ENCODE results near the gene FRMPD1.

FRMPD1 gene

GRCh38 chr9:37643214-37643613, 7.5 kb upstream of the FRMPD1 start:
- DNase-seq (ENCODE audit: insufficient read length, low spot score) (no peak), FAIRE-seq (no peak)
- TF ChIP-seq SPI1 (IDR thresholded peaks at IDR 0.05; ENCODE audit: low read depth, low read length): no peak
- no peak for TF ChIP-seq TAF1 (IDR thresholded peaks at IDR 0.05; ENCODE audit: low read depth, low read length)
- no peak for TF ChIP-seq POLR2AphosphoS5 (IDR thresholded peaks at IDR 0.05; ENCODE audit: low read depth, low read length)
- no peak for TF ChIP-seq POLR2A (IDR thresholded peaks at IDR 0.05; ENCODE audit: low read depth, low read length)
- no peak for TF ChIP-seq PAX5 (IDR thresholded peaks at IDR 0.05; ENCODE audit: insufficient read depth, low read length, severe bottlenecking)
- TF ChIP-seq POU2F2 (IDR thresholded peaks at IDR 0.05; ENCODE audit: low read depth, low read length): no peak

- no peak for TF ChIP-seq POLR2AphosphoS5 (IDR thresholded peaks at IDR 0.05; ENCODE audit: low read depth, low read length)
- DNase-seq (ENCODE audit: insufficient read length, low spot score): no peak
- no peak for FAIRE-seq
Measured at GRCh38 chr9:37645903-37646506, 4.7 kb upstream of the FRMPD1 start.

DNA sequence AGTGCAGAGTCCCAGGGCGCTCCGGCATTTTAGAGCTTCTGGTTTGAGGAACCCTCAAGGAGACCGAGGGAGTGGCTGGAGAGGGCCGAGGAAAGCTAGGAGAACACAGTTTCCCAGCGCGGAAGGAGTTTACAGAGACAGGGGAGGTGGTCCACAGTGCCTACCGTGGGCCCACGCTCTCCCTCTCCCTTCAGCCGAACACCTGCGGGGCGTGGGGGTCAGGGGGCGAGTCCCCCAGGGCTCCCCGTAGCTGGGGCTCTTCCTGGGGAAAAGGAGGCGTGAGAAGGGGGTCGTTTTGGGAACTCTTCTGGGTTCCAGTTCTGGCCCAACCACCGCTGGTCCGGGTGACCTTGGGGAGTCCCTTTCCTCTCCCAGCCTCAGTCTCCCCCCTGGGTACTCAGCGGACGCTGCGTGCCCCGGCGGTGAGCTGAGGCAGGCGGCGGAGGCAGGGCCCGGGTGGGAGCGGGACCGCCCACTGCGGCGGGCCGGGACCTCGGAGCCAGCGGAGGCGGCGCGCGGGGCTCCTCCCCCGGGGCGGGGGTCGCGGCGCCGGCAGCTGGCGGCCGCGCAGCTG, 368 bp upstream of the FRMPD1 start:
- no peak for TF ChIP-seq SPI1 (IDR thresholded peaks at IDR 0.05; ENCODE audit: low read depth, low read length)
- TF ChIP-seq POU2F2 (IDR thresholded peaks at IDR 0.05; ENCODE audit: low read depth, low read length): no peak
- TF ChIP-seq TAF1 (IDR thresholded peaks at IDR 0.05; ENCODE audit: low read depth, low read length): no peak
- TF ChIP-seq POLR2A (IDR thresholded peaks at IDR 0.05; ENCODE audit: low read depth, low read length): no peak
- no peak for TF ChIP-seq POLR2AphosphoS5 (IDR thresholded peaks at IDR 0.05; ENCODE audit: low read depth, low read length)
- TF ChIP-seq PAX5 (IDR thresholded peaks at IDR 0.05; ENCODE audit: insufficient read depth, low read length, severe bottlenecking): no peak
- DNase-seq (ENCODE audit: insufficient read length, low spot score) (no peak), FAIRE-seq (no peak)

GRCh38 chr9:37652261-37652660, 1.5 kb downstream of the FRMPD1 start:
- DNase-seq (ENCODE audit: insufficient read length, low spot score) (no peak), FAIRE-seq (no peak)
- TF ChIP-seq POLR2AphosphoS5 (IDR thresholded peaks at IDR 0.05; ENCODE audit: low read depth, low read length): no peak

- TF ChIP-seq POLR2AphosphoS5 (IDR thresholded peaks at IDR 0.05; ENCODE audit: low read depth, low read length): no peak
- no peak for TF ChIP-seq POLR2A (IDR thresholded peaks at IDR 0.05; ENCODE audit: low read depth, low read length)
- TF ChIP-seq PAX5 (IDR thresholded peaks at IDR 0.05; ENCODE audit: insufficient read depth, low read length, severe bottlenecking): no peak
- TF ChIP-seq TAF1 (IDR thresholded peaks at IDR 0.05; ENCODE audit: low read depth, low read length): no peak
- no peak for TF ChIP-seq SPI1 (IDR thresholded peaks at IDR 0.05; ENCODE audit: low read depth, low read length)
- no peak for TF ChIP-seq POU2F2 (IDR thresholded peaks at IDR 0.05; ENCODE audit: low read depth, low read length)
- DNase-seq (ENCODE audit: insufficient read length, low spot score) (no peak), FAIRE-seq (no peak)
Measured at GRCh38 chr9:37653385-37653784, 2.6 kb downstream of the FRMPD1 start.

DNA sequence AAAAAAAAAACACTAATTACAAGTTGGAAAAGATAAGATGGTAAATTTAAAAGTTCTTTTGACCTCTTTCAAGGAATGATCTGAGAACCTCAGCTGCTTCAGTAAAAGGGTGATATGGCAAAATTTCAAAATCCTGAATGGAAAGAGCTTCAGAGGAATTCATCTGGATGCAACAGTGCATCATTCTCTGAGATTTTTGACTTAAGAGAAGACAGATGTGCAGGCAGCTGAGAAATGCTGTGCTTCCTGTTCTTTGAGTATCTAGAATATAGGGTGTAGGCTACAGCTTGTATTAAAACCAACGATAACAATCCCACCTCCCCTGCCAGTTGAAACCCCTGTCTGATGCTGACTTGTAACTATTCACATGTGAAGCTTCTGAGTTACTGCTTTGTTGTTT, 6.2 kb downstream of the FRMPD1 start:
- no peak for DNase-seq (ENCODE audit: insufficient read length, low spot score)
- no peak for TF ChIP-seq POLR2AphosphoS5 (IDR thresholded peaks at IDR 0.05; ENCODE audit: low read depth, low read length)
- TF ChIP-seq POU2F2 (IDR thresholded peaks at IDR 0.05; ENCODE audit: low read depth, low read length): no peak
- TF ChIP-seq SPI1 (IDR thresholded peaks at IDR 0.05; ENCODE audit: low read depth, low read length): no peak
- TF ChIP-seq TAF1 (IDR thresholded peaks at IDR 0.05; ENCODE audit: low read depth, low read length): no peak
- TF ChIP-seq PAX5 (IDR thresholded peaks at IDR 0.05; ENCODE audit: insufficient read depth, low read length, severe bottlenecking): no peak
- no peak for TF ChIP-seq POLR2A (IDR thresholded peaks at IDR 0.05; ENCODE audit: low read depth, low read length)
- no peak for FAIRE-seq

- FAIRE-seq (no peak), DNase-seq (ENCODE audit: insufficient read length, low spot score) (no peak)
- TF ChIP-seq PAX5 (IDR thresholded peaks at IDR 0.05; ENCODE audit: insufficient read depth, low read length, severe bottlenecking) (no peak), SPI1 (IDR thresholded peaks at IDR 0.05; ENCODE audit: low read depth, low read length) (no peak), POLR2AphosphoS5 (IDR thresholded peaks at IDR 0.05; ENCODE audit: low read depth, low read length) (no peak), TAF1 (IDR thresholded peaks at IDR 0.05; ENCODE audit: low read depth, low read length) (no peak), POLR2A (IDR thresholded peaks at IDR 0.05; ENCODE audit: low read depth, low read length) (no peak), POU2F2 (IDR thresholded peaks at IDR 0.05; ENCODE audit: low read depth, low read length) (no peak)
Measured at GRCh38 chr9:37660691-37661090, 9.9 kb downstream of the FRMPD1 start.

GRCh38 chr9:37663926-37664325, 13.2 kb downstream of the FRMPD1 start:
- TF ChIP-seq POLR2A (IDR thresholded peaks at IDR 0.05; ENCODE audit: low read depth, low read length): no peak
- no peak for TF ChIP-seq PAX5 (IDR thresholded peaks at IDR 0.05; ENCODE audit: insufficient read depth, low read length, severe bottlenecking)
- TF ChIP-seq POLR2AphosphoS5 (IDR thresholded peaks at IDR 0.05; ENCODE audit: low read depth, low read length): no peak
- TF ChIP-seq TAF1 (IDR thresholded peaks at IDR 0.05; ENCODE audit: low read depth, low read length): no peak
- no peak for TF ChIP-seq SPI1 (IDR thresholded peaks at IDR 0.05; ENCODE audit: low read depth, low read length)
- TF ChIP-seq POU2F2 (IDR thresholded peaks at IDR 0.05; ENCODE audit: low read depth, low read length): no peak
- FAIRE-seq (no peak), DNase-seq (ENCODE audit: insufficient read length, low spot score) (no peak)

DNA sequence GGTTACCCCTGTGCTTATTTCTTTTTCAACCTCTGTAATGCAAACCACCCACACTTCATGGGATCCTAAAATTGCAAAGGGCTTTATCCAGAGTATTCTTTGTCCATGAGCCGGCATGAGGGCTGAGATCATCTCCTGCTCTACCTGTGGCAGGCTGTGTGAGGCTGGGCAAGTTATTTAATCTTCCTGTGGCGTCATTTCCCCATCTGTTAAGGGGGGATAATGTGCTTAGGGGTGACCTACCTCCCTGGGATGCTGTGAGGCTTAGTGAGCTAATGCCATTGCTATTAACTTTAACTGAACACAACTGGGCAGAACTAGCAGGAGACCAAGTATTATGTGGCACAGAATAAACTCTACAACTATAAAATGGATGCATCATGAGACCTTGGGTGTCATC, 17.0 kb downstream of the FRMPD1 start:
- FAIRE-seq (no peak), DNase-seq (ENCODE audit: insufficient read length, low spot score) (no peak)
- no peak for TF ChIP-seq POLR2AphosphoS5 (IDR thresholded peaks at IDR 0.05; ENCODE audit: low read depth, low read length)
- no peak for TF ChIP-seq TAF1 (IDR thresholded peaks at IDR 0.05; ENCODE audit: low read depth, low read length)
- TF ChIP-seq POU2F2 (IDR thresholded peaks at IDR 0.05; ENCODE audit: low read depth, low read length): no peak
- no peak for TF ChIP-seq POLR2A (IDR thresholded peaks at IDR 0.05; ENCODE audit: low read depth, low read length)
- TF ChIP-seq SPI1 (IDR thresholded peaks at IDR 0.05; ENCODE audit: low read depth, low read length): no peak
- TF ChIP-seq PAX5 (IDR thresholded peaks at IDR 0.05; ENCODE audit: insufficient read depth, low read length, severe bottlenecking): no peak

- FAIRE-seq (no peak), DNase-seq (ENCODE audit: insufficient read length, low spot score) (no peak)
- TF ChIP-seq SPI1 (IDR thresholded peaks at IDR 0.05; ENCODE audit: low read depth, low read length) (no peak), POLR2A (IDR thresholded peaks at IDR 0.05; ENCODE audit: low read depth, low read length) (no peak)
Measured at GRCh38 chr9:37668116-37668601, 17.4 kb downstream of the FRMPD1 start.
